ENCODE measurements around the gene CENPM. TPM values are rescaled to one million over a fixed set of nuclear protein-coding genes. Genes with fewer than 3 reads are reported as not detected.

Gene CENPM
- total RNA-seq, 4 donors from 2014 or later, result 12.7 TPM; not detected in 3

GRCh38 chr22:41987276-41987675 is 40.3 kb upstream of the CENPM start:
- no peak overlapping the region for H3K4me3 ChIP-seq
- no peaks in the 10 kb centered on the region for H3K36me3 ChIP-seq
- H3K27ac ChIP-seq, result no peak overlapping the region
- intact Hi-C loops (cut with DNase I; ENCODE audit: low total_unique reads), result no loop called here
- no peaks in the 10 kb centered on the region for H3K27me3 ChIP-seq
- no peaks in the 10 kb centered on the region for H3K4me1 ChIP-seq
- no peak for DNase-seq
- no peak for TF ChIP-seq CTCF (IDR thresholded peaks at IDR 0.05)
- no peak for TF ChIP-seq POLR2A (IDR thresholded peaks at IDR 0.05)
- H3K9me3 ChIP-seq, result no peaks in the 10 kb centered on the region

GRCh38 chr22:41983513-41984405 is 36.8 kb upstream of the CENPM start:
- TF ChIP-seq POLR2A (IDR thresholded peaks at IDR 0.05), result no peak
- no peak for TF ChIP-seq CTCF (IDR thresholded peaks at IDR 0.05)
- Histone ChIP-seq H3K4me3 (no peak overlapping the region), H3K27me3 (no peaks in the 10 kb centered on the region), H3K9me3 (no peaks in the 10 kb centered on the region), H3K27ac (no peak overlapping the region), H3K4me1 (no peaks in the 10 kb centered on the region), H3K36me3 (no peaks in the 10 kb centered on the region)
- no peak for DNase-seq
- intact Hi-C loops (cut with DNase I; ENCODE audit: low total_unique reads), result no loop called here

- H3K27me3 ChIP-seq, result no peaks in the 10 kb centered on the region
- no peaks in the 10 kb centered on the region for H3K36me3 ChIP-seq
- H3K9me3 ChIP-seq, result no peaks in the 10 kb centered on the region
- TF ChIP-seq CTCF (IDR thresholded peaks at IDR 0.05) (no peak), POLR2A (IDR thresholded peaks at IDR 0.05) (no peak)
- H3K4me1 ChIP-seq, result no peaks in the 10 kb centered on the region
- H3K27ac ChIP-seq, result no peak overlapping the region
- no peak overlapping the region for H3K4me3 ChIP-seq
- intact Hi-C loops (cut with DNase I; ENCODE audit: low total_unique reads), result no loop called here
- DNase-seq, result no peak
These were observed 35.9 kb upstream of the CENPM start for GRCh38 chr22:41982865-41983264.

- Histone ChIP-seq H3K27me3 (peaks cover 0 to 4% of the 10 kb centered on the region in 2 donors), H3K36me3 (no peaks in the 10 kb centered on the region), H3K27ac (no peak overlapping the region), H3K9me3 (no peaks in the 10 kb centered on the region), H3K4me1 (peaks cover 0 to 4% of the 10 kb centered on the region in 2 donors), H3K4me3 (no peak overlapping the region)
- intact Hi-C loops (cut with DNase I; ENCODE audit: low total_unique reads), result no loop called here
- DNase-seq, result no peak
- TF ChIP-seq POLR2A (IDR thresholded peaks at IDR 0.05) (no peak), CTCF (IDR thresholded peaks at IDR 0.05) (no peak)
These were observed 32.7 kb upstream of the CENPM start for GRCh38 chr22:41979423-41980250.

GRCh38 chr22:41978732-41979131 is 31.8 kb upstream of the CENPM start:
- Histone ChIP-seq H3K4me3 (no peak overlapping the region), H3K36me3 (no peaks in the 10 kb centered on the region), H3K9me3 (no peaks in the 10 kb centered on the region), H3K27ac (no peak overlapping the region), H3K4me1 (peaks cover 0 to 4% of the 10 kb centered on the region in 2 donors), H3K27me3 (peaks cover 0 to 4% of the 10 kb centered on the region in 2 donors)
- intact Hi-C loops (cut with DNase I; ENCODE audit: low total_unique reads), result no loop called here
- TF ChIP-seq POLR2A (IDR thresholded peaks at IDR 0.05), result no peak
- TF ChIP-seq CTCF (IDR thresholded peaks at IDR 0.05), result no peak
- no peak for DNase-seq

Measured in uterus (tissue), 4 donors.